Measurements from ENCODE around the gene DOK3. TPM values are rescaled to one million over a fixed set of nuclear protein-coding genes. Genes with fewer than 3 reads are reported as not detected.

Gene DOK3
- polyA plus RNA-seq, 1 experiment: 0.50 TPM

GRCh38 chr5:177531209-177531940 is 21.7 kb upstream of the DOK3 start:
- TF ChIP-seq, protein P1, sequence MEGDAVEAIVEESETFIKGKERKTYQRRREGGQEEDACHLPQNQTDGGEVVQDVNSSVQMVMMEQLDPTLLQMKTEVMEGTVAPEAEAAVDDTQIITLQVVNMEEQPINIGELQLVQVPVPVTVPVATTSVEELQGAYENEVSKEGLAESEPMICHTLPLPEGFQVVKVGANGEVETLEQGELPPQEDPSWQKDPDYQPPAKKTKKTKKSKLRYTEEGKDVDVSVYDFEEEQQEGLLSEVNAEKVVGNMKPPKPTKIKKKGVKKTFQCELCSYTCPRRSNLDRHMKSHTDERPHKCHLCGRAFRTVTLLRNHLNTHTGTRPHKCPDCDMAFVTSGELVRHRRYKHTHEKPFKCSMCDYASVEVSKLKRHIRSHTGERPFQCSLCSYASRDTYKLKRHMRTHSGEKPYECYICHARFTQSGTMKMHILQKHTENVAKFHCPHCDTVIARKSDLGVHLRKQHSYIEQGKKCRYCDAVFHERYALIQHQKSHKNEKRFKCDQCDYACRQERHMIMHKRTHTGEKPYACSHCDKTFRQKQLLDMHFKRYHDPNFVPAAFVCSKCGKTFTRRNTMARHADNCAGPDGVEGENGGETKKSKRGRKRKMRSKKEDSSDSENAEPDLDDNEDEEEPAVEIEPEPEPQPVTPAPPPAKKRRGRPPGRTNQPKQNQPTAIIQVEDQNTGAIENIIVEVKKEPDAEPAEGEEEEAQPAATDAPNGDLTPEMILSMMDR (IDR thresholded peaks at IDR 0.05; ENCODE audit: low read depth, low read length): no peak
- no peak for DNase-seq (ENCODE audit: low read depth, low spot score)
- no peak overlapping the region for H3K27ac ChIP-seq (ENCODE audit: low read depth, low read length)
- no peaks in the 10 kb centered on the region for H3K27me3 ChIP-seq (ENCODE audit: control insufficient read depth, insufficient read depth, low read length)
- ChIA-PET POLR2A (interaction anchor here (0.8 kb wide), 1 partner anchor 34 kb away, joined by 3 read pairs; no protein-coding TSS in a partner anchor), CTCF (no interaction called here)
- no peak overlapping the region for H3K4me3 ChIP-seq (ENCODE audit: low read depth, low read length)
- H3K9me3 ChIP-seq (ENCODE audit: control insufficient read depth, insufficient read depth, low read length): no peaks in the 10 kb centered on the region

DNA sequence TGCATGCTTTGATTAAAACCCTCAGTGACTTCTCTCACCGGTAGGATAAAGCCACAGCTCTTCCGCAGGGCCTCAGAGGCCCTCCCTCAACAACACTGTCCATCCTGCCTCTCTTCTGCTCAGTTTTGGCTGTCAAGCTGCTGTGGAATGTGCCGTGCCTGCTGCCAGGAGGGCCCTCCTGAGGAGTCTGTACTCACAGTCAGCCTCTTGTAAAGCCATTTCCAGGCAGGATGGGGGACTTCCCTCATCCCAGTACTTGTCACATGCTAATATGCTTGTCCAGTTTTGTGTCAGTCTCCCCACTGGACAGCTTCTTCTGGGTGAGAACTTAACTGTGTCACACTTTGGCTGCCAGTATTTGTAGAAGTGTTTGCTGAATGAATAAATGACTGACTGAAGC is 21.0 kb upstream of the DOK3 start:
- Histone ChIP-seq H3K4me3 (ENCODE audit: low read depth, low read length) (no peak overlapping the region), H3K27ac (ENCODE audit: low read depth, low read length) (no peak overlapping the region), H3K9me3 (ENCODE audit: control insufficient read depth, insufficient read depth, low read length) (no peaks in the 10 kb centered on the region), H3K27me3 (ENCODE audit: control insufficient read depth, insufficient read depth, low read length) (no peaks in the 10 kb centered on the region)
- POLR2A ChIA-PET: no interaction called here
- CTCF ChIA-PET: no interaction called here
- TF ChIP-seq, protein P1 (IDR thresholded peaks at IDR 0.05; ENCODE audit: low read depth, low read length): no peak
- DNase-seq (ENCODE audit: low read depth, low spot score): no peak

DNA sequence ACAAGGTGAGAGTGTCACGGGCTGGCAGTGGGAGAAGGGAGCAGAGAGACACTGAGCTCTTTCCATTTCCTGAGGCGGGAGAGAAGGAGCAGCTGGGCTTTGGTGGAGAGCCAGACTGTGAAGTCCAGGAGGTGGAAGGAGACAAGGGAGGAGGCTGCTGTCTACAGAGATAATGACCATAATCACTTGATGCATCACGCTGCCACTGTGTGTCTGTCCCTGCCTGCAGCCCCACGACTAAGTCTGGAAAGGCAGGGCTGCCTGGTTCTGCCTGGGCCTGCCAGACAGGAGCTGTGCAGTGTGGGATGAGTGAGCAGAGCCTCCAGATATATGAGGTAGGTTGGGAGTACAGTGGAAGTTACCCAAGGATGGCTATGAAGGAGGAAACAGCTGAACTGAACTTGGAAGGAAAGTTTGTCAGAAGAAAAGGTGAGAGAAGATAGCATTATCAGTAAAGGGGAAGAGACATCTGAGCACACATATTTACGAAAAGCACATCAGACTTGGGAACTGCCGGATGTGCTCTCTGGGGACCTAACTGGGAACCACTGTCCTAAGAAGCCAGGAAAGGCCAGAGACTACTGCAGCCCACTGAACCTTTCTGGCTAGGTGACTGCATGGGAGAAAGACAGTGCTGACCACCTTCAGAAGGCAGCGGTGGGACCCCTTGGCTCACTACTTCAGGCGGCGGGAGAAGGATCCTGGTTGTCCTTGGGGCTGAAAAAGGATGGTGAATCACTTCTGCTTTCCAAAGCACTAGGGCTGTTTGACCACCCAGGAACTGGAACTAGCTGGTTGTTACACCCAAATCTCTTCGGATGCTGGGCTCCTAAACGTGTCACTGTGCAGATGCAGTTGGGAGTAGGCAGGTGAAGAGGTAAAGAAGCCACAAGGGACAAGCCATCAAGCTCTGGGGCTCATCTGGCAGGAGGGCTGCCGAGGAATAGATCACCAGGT is 19.9 kb upstream of the DOK3 start:
- Histone ChIP-seq H3K9me3 (ENCODE audit: control insufficient read depth, insufficient read depth, low read length) (no peaks in the 10 kb centered on the region), H3K27me3 (ENCODE audit: control insufficient read depth, insufficient read depth, low read length) (no peaks in the 10 kb centered on the region), H3K4me3 (ENCODE audit: low read depth, low read length) (no peak overlapping the region), H3K27ac (ENCODE audit: low read depth, low read length) (no peak overlapping the region)
- ChIA-PET POLR2A (no interaction called here), CTCF (no interaction called here)
- TF ChIP-seq, protein P1 (IDR thresholded peaks at IDR 0.05; ENCODE audit: low read depth, low read length): no peak
- DNase-seq (ENCODE audit: low read depth, low spot score): no peak

DNA sequence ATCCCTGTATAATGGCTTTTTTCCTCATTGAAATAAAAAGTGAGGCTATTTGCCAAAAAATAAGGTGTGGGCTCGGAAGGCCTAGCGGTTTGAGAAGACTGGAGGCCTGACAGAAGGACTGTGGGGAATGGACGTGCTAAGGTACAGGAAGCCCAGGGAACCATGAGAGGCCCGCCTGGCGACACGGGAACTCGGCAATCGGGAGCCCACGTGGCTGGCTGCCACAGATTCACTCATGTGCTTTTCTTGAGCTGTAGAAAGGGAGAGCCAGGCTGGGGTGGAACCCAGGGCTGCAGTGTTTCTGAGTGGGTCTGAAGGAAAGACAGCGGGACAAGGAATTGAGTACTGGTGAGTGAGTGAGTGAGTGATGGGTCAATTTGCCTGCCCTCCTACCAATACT is 19.0 kb upstream of the DOK3 start:
- TF ChIP-seq, protein P1 (IDR thresholded peaks at IDR 0.05; ENCODE audit: low read depth, low read length): no peak
- Histone ChIP-seq H3K4me3 (ENCODE audit: low read depth, low read length) (no peak overlapping the region), H3K27ac (ENCODE audit: low read depth, low read length) (no peak overlapping the region), H3K9me3 (ENCODE audit: control insufficient read depth, insufficient read depth, low read length) (no peaks in the 10 kb centered on the region; the same call in 1 of the 2 replicates), H3K27me3 (ENCODE audit: control insufficient read depth, insufficient read depth, low read length) (no peaks in the 10 kb centered on the region)
- DNase-seq (ENCODE audit: low read depth, low spot score): no peak
- POLR2A ChIA-PET: no interaction called here
- CTCF ChIA-PET: no interaction called here

- POLR2A ChIA-PET: no interaction called here
- H3K27me3 ChIP-seq (ENCODE audit: control insufficient read depth, insufficient read depth, low read length): no peaks in the 10 kb centered on the region
- no peak overlapping the region for H3K4me3 ChIP-seq (ENCODE audit: low read depth, low read length)
- CTCF ChIA-PET: no interaction called here
- H3K27ac ChIP-seq (ENCODE audit: low read depth, low read length): no peak overlapping the region
- no peak for DNase-seq (ENCODE audit: low read depth, low spot score)
- no peaks in the 10 kb centered on the region; the same call in 1 of the 2 replicates for H3K9me3 ChIP-seq (ENCODE audit: control insufficient read depth, insufficient read depth, low read length)
- TF ChIP-seq, protein P1 (IDR thresholded peaks at IDR 0.05; ENCODE audit: low read depth, low read length): no peak
These were observed 18.0 kb upstream of the DOK3 start for GRCh38 chr5:177527595-177527994.

Measured in AG04450 (cell line).